GM18511 (cell line): ENCODE measurements around the gene RPS14.
"Not testable (repeated sequence)": the region's sequence is repeated elsewhere in the genome, so short reads cannot be mapped to it uniquely, and the experiment has no call there.

Experiments used
- ATAC-seq: cut with Tn5 transposase; IDR thresholded peaks from one replicate; pipeline ENCODE4 v1.9.1; 2021; ENCODE audit warnings: mild to moderate bottlenecking, moderate library complexity; ENCODE audit not compliant: unreplicated experiment

RPS14 gene

GRCh38 chr5:150446583-150446982 lies 3.0 kb downstream of the RPS14 start:
- no peak for ATAC-seq

- no peak for ATAC-seq
Measured at GRCh38 chr5:150446088-150446487, 3.5 kb downstream of the RPS14 start.

GRCh38 chr5:150444770-150445169 lies 4.8 kb downstream of the RPS14 start:
- no peak for ATAC-seq

GRCh38 chr5:150443242-150444075 lies 6.1 kb downstream of the RPS14 start:
- no peak for ATAC-seq

- ATAC-seq = no peak
Measured at GRCh38 chr5:150442699-150443080, 6.8 kb downstream of the RPS14 start.

- ATAC-seq = no peak
Measured at GRCh38 chr5:150441813-150442698, 7.5 kb downstream of the RPS14 start.

- ATAC-seq = no peak
Measured at GRCh38 chr5:150440948-150441812, 8.4 kb downstream of the RPS14 start.

GRCh38 chr5:150438873-150439546 lies 10.5 kb downstream of the RPS14 start:
- no peak for ATAC-seq

- peak; percentile 96 for ATAC-seq
Measured at GRCh38 chr5:150436141-150436680, 13.3 kb downstream of the RPS14 start.

GRCh38 chr5:150434464-150434863 lies 15.1 kb downstream of the RPS14 start:
- ATAC-seq = no peak

- no peak for ATAC-seq
Measured at GRCh38 chr5:150431574-150431973, 18.0 kb downstream of the RPS14 start.

- ATAC-seq = no peak
Measured at GRCh38 chr5:150431048-150431447, 18.5 kb downstream of the RPS14 start.

GRCh38 chr5:150429410-150429873 lies 20.1 kb downstream of the RPS14 start:
- peak; percentile 82 for ATAC-seq

- ATAC-seq = no peak
Measured at GRCh38 chr5:150428978-150429377, 20.6 kb downstream of the RPS14 start.

- ATAC-seq = no peak
Measured at GRCh38 chr5:150428106-150428876, 21.2 kb downstream of the RPS14 start.

GRCh38 chr5:150426165-150426564 lies 23.4 kb downstream of the RPS14 start:
- ATAC-seq = not testable (repeated sequence)

- ATAC-seq = no peak
Measured at GRCh38 chr5:150422758-150423157, 26.8 kb downstream of the RPS14 start.

- ATAC-seq = no peak
Measured at GRCh38 chr5:150422075-150422474, 27.5 kb downstream of the RPS14 start.

GRCh38 chr5:150419630-150420270 lies 29.8 kb downstream of the RPS14 start:
- peak; percentile 76 for ATAC-seq
